ENCODE results near the gene PCDHA12.
"Not testable (repeated sequence)": the region's sequence is repeated elsewhere in the genome, so short reads cannot be mapped to it uniquely, and the experiment has no call there.

The PCDHA12 gene, protein sequence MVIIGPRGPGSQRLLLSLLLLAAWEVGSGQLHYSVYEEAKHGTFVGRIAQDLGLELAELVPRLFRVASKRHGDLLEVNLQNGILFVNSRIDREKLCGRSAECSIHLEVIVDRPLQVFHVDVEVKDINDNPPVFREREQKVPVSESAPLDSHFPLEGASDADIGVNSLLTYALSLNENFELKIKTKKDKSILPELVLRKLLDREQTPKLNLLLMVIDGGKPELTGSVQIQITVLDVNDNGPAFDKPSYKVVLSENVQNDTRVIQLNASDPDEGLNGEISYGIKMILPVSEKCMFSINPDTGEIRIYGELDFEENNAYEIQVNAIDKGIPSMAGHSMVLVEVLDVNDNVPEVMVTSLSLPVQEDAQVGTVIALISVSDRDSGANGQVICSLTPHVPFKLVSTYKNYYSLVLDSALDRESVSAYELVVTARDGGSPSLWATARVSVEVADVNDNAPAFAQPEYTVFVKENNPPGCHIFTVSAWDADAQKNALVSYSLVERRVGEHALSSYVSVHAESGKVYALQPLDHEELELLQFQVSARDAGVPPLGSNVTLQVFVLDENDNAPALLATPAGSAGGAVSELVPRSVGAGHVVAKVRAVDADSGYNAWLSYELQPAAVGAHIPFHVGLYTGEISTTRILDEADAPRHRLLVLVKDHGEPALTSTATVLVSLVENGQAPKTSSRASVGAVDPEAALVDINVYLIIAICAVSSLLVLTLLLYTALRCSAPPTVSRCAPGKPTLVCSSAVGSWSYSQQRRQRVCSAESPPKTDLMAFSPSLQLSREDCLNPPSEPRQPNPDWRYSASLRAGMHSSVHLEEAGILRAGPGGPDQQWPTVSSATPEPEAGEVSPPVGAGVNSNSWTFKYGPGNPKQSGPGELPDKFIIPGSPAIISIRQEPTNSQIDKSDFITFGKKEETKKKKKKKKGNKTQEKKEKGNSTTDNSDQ

GRCh38 chr5:140875085-140876065, at the start of gene PCDHA12:
TSS of gene PCDHA12 (plus strand) at chr5:140875308. CDS start at chr5:140875473, 165 bp downstream.
- no peak for DNase-seq (ENCODE audit: low read depth)

GRCh38 chr5:140827704-140828361, 47.3 kb upstream of the PCDHA12 start, which contains the start of gene PCDHA6:
TSS of gene PCDHA6 (plus strand) at chr5:140827960. CDS start at chr5:140828092, 132 bp downstream.
- no peak for DNase-seq (ENCODE audit: low read depth)

DNA sequence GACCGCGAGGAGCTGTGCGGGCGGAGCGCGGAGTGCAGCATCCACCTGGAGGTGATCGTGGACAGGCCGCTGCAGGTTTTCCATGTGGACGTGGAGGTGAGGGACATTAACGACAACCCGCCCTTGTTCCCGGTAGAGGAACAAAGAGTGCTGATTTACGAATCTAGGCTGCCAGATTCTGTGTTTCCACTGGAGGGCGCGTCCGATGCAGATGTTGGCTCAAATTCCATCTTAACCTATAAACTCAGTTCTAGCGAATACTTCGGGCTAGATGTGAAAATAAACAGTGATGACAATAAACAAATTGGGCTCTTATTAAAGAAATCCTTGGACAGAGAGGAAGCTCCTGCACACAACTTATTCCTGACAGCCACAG, 46.8 kb upstream of the PCDHA12 start:
- DNase-seq (ENCODE audit: low read depth) = no peak

DNA sequence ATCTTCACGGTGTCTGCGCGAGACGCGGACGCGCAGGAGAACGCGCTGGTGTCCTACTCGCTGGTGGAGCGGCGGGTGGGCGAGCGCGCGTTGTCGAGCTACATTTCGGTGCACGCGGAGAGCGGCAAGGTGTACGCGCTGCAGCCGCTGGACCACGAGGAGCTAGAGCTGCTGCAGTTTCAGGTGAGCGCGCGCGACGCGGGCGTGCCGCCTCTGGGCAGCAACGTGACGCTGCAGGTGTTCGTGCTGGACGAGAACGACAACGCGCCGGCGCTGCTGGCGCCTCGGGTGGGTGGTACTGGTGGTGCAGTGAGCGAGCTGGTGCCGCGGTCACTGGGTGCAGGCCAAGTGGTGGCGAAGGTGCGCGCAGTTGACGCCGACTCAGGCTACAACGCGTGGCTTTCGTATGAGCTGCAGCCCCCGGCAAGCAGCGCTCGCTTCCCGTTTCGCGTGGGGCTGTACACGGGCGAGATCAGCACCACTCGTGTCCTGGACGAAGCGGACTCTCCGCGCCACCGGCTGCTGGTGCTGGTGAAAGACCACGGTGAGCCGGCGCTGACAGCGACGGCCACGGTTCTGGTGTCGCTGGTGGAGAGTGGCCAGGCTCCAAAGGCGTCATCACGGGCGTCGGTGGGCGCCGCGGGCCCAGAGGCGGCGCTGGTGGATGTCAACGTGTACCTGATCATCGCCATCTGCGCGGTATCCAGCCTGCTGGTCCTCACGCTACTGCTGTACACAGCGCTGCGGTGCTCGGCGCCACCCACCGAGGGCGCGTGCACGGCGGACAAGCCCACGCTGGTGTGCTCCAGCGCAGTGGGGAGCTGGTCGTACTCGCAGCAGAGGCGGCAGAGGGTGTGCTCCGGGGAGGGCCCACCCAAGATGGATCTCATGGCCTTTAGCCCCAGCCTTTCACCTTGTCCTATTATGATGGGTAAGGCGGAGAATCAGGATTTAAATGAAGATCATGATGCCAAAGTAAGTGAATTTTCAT, 45.3 kb upstream of the PCDHA12 start:
- not testable (repeated sequence) for DNase-seq (ENCODE audit: low read depth)

DNA sequence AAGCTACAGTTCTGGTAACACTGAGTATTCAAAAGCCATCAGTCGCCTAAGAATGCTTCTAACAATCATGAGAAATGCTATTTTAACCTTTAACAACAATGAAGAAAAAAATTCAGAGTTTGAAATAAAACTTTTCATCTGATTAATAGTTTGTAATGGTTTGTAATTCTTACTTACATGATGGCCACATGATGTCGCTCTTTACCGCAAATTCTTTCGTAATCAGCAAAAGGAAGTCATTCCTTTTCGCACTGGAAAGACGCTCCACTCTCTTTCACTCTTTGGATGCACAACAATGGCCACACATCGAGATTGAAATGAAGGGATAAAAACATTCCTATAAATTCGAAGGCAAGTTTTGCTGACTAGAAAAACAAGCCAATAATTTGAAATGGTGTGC, 41.1 kb upstream of the PCDHA12 start, which contains the start of gene PCDHA7:
TSS of gene PCDHA7 (plus strand) at position 277 of the 400 bp plus-strand sequence. CDS start at position 392, 115 bp downstream.
- no peak for DNase-seq (ENCODE audit: low read depth)

DNA sequence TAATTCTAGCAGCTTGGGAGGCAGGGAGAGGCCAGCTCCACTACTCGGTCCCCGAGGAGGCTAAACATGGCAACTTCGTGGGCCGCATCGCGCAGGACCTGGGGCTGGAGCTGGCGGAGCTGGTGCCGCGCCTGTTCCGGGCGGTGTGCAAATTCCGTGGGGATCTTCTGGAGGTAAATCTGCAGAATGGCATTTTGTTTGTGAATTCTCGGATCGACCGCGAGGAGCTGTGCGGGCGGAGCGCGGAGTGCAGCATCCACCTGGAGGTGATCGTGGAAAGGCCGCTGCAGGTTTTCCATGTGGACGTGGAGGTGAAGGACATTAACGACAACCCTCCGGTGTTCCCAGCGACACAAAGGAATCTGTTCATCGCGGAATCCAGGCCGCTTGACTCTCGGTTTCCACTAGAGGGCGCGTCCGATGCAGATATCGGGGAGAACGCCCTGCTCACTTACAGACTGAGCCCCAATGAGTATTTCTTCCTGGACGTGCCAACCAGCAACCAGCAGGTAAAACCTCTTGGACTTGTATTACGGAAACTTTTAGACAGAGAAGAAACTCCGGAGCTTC, 40.6 kb upstream of the PCDHA12 start:
- DNase-seq (ENCODE audit: low read depth) = not testable (repeated sequence)

- no peak for DNase-seq (ENCODE audit: low read depth)
These were observed 39.2 kb upstream of the PCDHA12 start for GRCh38 chr5:140835622-140836510.

GRCh38 chr5:140840978-140841962, 33.8 kb upstream of the PCDHA12 start, which contains the start of gene PCDHA8:
TSS of gene PCDHA8 (plus strand) at chr5:140841187. CDS start at chr5:140841322, 135 bp downstream.
- DNase-seq (ENCODE audit: low read depth) = no peak

DNA sequence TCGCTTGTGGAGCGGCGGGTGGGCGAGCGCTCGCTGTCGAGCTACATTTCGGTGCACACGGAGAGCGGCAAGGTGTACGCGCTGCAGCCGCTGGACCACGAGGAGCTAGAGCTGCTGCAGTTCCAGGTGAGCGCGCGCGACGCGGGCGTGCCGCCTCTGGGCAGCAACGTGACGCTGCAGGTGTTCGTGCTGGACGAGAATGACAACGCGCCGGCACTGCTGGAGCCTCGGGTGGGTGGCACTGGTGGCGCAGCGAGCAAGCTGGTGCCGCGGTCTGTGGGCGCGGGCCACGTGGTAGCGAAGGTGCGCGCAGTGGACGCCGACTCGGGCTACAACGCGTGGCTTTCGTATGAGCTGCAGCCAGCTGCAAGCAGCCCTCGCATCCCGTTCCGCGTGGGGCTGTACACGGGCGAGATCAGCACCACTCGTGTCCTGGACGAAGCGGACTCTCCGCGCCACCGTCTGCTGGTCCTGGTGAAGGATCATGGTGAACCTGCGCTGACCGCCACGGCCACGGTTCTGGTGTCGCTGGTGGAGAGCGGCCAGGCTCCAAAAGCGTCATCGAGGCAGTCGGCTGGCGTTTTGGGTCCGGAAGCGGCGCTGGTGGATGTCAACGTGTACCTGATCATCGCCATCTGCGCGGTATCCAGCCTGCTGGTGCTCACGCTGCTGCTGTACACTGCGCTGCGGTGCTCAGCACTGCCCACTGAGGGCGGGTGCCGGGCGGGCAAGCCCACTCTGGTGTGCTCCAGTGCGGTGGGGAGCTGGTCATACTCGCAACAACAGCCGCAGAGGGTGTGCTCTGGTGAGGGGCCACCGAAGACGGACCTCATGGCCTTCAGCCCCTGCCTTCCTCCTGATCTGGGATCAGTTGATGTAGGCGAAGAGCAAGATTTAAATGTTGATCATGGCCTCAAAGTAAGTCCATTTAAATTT, 32.0 kb upstream of the PCDHA12 start:
- DNase-seq (ENCODE audit: low read depth) = no peak

DNA sequence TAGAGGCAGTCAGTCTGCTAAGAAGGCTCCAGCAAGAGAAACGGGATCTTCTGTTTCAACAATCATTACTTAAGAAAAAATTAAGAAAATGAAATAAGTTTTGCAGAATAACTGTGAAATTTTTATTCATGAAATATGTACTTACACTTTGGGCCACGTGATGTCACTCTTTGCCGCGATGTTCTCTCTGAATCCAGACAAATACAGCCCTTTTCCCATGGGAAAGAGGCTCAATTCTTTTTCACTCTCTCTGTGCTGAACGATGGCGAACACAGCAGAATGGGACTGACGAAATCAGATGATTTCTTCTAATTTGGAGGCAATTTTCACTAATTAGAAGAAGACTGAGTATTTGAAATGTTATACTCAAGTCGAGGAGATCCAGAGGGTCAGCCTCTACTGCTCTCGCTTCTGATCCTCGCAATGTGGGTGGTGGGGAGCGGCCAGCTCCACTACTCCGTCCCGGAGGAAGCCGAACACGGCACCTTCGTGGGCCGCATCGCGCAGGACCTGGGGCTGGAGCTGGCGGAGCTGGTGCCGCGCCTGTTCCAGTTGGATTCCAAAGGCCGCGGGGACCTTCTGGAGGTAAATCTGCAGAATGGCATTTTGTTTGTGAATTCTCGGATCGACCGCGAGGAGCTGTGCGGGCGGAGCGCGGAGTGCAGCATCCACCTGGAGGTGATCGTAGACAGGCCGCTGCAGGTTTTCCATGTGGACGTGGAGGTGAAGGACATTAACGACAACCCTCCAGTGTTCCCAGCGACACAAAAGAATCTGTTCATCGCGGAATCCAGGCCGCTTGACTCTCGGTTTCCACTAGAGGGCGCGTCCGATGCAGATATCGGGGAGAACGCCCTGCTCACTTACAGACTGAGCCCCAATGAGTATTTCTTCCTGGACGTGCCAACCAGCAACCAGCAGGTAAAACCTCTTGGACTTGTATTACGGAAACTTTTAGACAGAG, 26.7 kb upstream of the PCDHA12 start, which contains the start of gene PCDHA9:
TSS of gene PCDHA9 (plus strand) at position 244 of the 964 bp plus-strand sequence. CDS start at position 358, 114 bp downstream.
- not testable (repeated sequence) for DNase-seq (ENCODE audit: low read depth)

GRCh38 chr5:140849831-140850634, 25.1 kb upstream of the PCDHA12 start:
- not testable (repeated sequence) for DNase-seq (ENCODE audit: low read depth)

- no peak for DNase-seq (ENCODE audit: low read depth)
These were observed 19.1 kb upstream of the PCDHA12 start, which contains the start of gene PCDHA10 for GRCh38 chr5:140855772-140856674. TSS of gene PCDHA10 (plus strand) at chr5:140855897. CDS start at chr5:140856049, 152 bp downstream.
